ENCODE measurements around the gene PRAF2.

PRAF2 gene

DNA sequence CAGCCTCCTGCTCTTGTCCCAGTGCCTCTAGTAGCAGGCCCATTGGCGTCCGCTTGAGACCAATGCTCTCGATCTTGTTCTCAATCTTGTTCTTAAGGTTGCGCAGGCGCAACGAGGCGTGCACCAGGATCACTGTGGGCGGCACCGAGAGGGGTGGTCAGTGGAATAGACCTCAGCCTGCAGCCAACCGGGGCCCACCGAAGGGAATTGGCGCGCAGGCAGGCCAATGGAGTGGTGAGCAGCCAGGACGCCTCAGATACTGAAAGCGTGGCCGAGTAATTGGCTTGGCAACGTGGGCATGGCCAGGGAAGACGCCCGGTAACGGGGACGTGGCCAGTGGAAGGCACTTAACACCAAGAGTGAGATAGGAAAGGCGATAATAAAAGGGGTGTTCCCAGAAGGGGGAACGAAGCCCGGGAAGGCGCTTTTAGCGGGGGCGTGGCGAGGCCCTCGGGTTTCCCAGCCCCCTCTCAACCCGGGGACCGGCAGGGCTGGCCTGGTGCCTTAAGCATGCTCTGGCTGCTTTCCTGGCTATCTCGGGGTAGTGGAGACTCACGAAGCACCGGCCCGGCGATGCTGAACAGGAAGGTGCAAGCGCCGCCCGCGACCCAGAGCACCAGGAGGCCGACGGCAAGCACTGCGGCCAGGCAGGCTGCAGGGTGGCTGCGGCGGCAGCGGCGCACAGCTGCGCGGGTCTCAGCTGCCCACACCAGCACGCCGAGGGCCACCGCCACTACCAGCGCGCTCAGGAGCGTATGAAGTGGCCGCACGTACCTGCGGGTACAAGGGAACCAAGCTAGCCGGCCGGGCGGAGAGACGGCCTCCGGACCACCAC is 1.7 kb downstream of the PRAF2 start:
- DNase-seq: no peak

DNA sequence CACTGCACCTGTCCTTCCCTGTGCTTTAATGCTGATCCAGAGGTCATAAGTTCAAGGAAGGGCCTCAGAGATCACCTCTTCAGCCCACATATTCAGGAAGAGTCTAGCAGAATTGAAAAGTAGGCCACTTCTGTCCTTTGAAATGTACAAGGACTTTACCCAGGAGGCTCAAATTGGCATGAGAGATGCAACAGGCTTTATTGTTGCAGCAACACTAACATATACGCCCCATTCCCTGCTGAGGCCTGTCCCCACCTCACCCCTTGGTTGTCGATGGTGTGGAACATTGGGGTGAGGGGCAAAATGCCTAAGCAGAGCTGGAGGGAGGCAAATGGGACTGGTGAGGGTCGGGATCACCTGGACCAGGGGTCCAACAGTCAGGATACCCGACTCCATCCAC is 2.8 kb downstream of the PRAF2 start:
- no peak for DNase-seq

DNA sequence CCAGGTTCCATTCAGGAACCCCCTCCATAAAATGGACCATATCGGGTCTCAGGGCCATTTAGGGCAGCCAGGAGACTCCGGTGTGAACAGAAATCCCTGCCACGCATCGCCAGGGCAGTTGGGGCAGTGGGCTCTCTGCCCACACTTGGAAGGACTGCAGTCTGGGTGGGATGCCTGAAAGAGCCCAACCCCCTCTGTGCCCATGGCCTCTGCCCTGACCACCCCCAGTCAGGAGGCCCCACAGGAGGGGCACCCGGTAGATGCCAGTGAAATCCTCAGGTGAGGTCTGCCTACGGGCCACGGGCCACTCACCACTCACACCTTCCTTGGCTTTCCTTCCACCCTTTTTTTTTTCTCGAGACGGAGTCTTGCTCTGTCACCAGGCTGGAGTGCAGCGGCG is 4.8 kb downstream of the PRAF2 start:
- no peak for DNase-seq

DNA sequence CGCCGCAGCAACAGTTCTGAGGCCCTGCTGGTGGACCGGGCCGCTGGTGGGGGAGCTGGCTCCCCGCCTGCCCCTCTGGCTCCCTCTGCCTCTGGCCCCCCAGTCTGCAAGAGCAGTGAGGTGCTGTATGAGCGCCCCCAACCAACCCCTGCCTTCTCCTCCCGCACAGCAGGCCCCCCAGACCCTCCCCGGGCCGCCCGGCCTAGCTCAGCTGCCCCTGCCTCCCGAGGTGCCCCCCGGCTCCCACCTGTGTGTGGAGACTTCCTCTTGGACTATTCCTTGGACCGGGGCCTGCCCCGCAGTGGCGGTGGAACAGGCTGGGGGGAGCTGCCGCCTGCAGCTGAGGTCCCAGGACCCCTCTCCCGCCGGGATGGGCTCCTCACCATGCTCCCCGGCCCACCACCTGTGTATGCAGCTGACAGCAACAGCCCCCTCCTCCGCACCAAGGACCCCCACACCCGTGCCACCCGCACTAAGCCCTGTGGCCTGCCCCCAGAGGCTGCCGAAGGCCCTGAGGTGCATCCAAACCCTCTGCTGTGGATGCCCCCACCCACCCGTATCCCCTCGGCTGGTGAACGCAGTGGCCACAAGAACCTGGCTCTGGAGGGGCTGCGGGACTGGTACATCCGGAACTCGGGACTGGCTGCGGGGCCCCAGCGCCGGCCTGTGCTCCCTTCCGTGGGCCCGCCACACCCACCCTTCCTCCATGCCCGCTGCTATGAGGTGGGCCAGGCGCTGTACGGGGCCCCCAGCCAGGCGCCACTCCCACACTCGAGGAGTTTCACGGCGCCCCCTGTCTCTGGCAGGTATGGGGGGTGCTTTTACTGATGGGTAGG is 6.3 kb downstream of the PRAF2 start:
- DNase-seq: no peak

DNA sequence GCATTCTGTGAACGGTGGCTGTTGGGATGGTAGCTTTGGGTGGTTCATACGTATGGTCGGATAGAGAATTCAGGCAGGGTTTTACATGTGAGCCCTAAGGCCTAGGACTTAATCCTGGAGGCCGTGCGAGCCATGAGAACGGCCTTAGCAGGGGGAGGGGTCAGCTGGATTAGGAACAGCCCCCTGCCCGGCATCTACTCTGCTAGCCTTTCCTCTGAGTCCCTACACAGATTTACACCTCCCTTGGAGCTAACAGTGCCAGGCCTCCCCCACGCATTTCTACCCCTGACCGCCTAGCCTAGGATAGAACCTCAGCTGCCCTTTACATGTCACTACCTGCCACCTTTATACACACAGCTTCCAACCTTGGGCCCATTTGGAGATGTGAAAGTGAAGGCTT is 7.1 kb downstream of the PRAF2 start:
- DNase-seq: no peak

DNA sequence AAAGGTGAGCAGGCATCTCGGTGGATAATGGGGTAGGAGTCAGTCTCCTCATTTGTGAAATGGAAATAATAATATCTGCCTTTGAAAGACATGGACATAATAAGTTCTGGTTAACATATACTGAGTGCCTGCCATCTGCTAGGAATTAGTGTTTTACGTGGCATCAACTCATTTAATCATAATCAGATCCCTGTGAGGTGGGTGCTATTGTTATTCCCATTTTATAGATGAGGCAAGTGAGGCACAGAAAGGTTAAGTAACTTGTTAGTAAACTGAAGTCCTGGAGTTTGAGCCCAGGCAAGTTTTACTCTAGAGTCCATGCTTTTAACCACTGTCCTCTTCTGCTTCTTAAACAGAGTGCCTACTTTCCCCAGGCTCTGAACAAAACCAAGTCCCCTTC is 7.5 kb downstream of the PRAF2 start:
- no peak for DNase-seq

DNA sequence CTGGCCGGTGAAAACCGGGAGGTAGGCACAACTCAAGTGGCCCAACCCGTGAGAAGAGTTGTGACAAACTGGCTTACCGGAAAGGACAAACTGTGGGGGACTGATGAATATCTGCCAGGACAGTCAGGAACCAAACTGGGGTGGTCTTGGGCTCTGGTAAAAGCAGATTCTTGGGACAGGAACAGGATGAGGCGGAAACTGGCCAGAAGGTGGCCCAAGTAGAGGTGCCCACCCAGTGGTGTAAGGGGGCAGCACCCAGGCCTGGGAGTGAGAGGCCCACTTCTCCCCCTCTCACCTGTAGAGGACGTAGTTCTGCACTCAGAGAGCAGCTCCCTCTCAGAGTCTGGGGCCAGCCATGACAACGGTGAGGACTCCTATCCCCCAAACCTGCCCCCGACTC is 9.1 kb downstream of the PRAF2 start:
- DNase-seq: no peak

DNA sequence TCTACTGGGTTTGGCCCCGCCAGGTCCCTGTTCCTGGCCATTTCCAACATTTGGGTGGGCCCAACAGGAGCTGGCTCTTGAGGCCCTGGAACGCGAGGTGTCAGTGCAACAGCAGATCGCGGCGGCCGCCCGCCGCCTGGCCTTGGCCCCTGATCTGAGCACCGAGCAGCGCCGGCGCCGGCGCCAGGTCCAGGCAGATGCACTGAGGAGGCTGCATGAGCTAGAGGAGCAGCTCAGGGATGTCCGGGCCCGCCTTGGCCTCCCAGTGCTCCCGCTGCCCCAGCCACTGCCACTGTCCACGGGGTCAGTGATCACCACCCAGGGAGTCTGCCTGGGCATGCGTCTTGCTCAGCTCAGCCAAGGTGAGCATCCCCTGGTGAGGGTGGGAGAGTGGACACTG is 9.5 kb downstream of the PRAF2 start:
- DNase-seq: no peak

DNA sequence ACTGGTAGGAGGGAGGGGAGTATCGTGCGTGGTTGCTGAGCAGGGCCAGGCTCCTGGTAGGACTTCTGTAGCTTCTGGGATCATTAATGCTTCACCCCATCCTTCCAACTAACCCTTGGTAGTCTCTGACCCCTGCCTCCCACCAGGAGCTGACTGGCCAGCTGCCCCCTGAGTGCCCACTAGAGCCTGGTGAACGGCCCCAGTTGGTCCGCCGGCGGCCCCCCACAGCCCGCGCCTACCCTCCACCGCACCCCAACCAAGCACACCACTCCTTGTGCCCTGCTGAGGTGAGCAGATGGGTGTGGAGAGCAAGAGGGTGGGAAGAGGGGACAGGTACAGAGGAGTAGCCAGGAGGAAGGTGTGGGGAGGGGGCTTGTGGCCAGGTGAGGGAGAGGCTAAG is 10.1 kb downstream of the PRAF2 start:
- DNase-seq: no peak

DNA sequence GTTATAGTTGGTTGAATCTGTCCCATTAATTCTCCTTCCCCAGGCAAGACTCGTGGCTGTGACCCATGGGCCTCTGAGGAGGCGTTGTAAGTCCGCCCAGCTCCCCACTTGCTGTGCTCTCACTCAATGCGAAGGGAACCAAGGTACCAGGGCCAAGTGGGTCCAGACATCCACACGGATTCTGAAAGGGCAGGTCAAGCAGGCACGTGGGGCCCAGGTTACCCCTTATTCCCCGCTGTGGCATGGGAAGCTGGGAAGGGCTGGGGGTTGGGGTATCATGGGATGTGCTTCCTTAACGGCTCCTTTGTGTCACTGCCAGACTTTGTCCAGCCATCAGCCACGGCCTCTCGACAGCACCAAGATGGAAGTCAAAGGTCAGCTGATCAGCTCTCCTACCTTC is 11.9 kb downstream of the PRAF2 start:
- no peak for DNase-seq

DNA sequence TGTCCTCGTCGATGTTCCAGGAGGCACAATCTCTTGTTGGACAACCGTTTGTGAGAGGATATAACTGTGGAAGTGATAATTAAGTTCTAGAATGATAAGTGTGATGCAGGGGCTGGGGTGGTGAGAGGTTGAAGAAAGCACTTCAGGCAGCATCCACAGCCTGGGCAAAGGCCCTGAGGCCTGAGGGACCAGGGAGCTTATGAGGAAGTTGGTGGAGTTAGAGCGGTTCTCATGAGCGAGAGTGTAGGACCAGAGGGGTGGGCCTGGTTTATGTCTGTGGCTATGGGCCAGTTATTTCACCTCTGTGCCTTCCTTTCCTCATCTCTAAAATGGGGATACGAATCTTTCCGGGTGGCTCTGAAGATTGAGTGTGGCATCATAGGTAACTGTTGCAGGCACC is 12.3 kb downstream of the PRAF2 start:
- no peak for DNase-seq

DNA sequence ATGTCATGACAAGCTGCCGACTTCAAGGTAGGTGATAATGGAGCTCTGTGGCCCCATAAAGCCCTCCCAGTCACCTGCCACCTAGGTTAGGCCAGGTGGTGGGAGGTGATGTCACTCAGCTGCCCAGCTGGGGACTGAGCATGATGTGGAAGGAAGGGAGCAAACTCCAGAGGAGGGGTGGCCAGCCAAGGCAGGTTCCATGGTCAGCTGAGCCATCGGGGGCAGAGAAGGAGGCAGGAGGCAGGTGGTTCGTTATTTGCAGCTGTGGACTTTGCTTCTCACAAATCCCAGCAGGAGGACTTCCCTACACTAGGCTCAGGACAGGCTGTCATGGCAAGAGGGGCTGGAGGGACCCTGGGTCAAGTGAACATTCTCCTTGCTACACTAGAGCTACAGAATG is 12.9 kb downstream of the PRAF2 start:
- DNase-seq: no peak

DNA sequence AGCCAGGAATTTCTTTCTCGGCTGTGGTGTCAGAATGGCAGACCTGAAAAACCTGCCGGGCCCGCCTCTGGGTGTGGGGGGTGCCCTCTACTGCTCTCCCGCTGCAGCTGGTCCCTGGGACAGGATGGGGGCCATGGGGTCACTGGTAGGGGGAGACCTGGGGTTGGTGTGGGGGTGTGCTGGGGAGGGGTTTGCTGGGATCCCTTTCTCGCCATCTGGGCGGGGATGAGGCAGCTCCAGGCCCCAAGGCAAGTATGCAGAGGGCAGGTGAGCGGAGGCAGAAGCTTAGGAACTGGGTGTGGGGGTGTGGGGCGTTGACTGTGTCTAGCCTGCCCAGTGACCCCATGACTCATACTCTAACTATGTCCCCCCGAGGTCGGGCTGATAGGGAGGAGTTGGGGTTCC is 14.1 kb downstream of the PRAF2 start:
- DNase-seq: no peak

DNA sequence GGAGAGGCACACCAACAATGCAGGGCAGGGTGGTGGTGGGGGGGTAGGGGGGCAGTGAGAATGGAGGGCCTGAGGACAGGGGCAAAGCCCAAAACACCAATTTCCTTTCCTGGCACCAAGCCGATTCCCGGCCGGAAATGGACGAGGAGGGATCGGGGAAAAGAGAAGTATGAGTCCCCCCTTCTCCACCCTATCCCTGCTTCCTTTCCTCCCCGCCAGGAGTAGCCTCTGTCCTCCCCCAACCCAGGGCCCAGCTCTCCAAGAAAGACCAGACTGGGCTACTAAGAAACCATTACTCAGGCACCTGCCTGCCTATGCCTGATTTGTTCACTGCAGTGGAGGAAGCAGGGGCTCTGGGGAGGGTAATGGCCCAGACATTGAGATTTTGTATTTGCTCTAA is 14.6 kb downstream of the PRAF2 start:
- DNase-seq: no peak

DNA sequence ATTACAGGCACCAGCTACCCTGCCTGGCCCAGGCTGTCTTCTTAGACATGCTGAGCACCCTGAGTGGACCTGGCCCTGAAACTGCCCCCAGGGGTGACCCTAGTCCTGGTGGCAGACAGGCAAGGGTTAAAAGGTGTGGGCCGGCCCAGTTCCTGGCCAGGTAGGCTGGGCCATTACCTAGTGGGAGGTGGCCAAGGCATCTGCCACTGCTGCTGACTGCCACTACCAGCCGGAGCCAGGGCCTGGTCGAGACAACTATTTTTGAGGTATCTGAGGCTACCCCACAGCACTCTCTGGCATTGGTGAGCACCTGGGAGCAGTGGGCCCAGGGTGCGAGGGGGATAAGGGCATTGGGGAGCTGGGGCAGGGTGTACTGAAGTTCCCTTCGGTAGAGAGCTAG is 15.0 kb downstream of the PRAF2 start, which contains the start of gene CCDC120:
CCDC120 (plus strand) TSS at position 206 of the 400 bp plus-strand sequence. CDS start 3,043 bp downstream, outside the sequence.
- DNase-seq: no peak

DNA sequence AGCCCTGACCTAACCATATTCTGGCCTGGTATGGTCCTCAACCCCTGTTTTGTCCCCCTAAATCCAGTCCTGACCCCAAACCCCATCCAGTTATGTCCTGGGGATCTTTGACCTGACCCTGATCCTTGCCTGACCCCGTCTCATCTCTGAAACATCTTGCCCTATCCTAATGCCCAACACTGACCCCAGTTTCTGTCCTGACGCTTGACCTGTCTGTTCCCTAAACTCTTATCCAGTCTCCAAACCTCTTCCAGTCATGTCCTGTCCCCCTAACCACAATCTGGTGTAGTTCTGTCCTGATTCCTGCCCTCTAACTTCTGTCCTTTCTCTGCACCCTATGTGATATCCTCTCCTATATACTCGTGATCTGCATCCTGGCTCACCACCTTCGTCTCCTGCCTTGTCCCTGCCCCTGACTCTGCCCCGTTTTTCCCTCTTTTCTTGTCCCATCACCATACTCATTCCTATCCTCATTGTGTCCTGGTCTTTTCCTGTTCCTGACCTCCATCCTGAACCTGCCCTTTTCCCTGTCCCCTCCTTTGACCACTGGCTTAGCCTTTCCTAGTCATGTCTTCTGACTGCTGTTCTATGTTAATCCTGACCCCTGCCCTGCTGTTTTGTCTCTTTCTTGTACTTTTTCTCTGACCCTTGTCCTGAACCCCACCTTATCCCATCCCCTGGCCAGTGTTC is 19.6 kb downstream of the PRAF2 start:
- DNase-seq: no peak

DNA sequence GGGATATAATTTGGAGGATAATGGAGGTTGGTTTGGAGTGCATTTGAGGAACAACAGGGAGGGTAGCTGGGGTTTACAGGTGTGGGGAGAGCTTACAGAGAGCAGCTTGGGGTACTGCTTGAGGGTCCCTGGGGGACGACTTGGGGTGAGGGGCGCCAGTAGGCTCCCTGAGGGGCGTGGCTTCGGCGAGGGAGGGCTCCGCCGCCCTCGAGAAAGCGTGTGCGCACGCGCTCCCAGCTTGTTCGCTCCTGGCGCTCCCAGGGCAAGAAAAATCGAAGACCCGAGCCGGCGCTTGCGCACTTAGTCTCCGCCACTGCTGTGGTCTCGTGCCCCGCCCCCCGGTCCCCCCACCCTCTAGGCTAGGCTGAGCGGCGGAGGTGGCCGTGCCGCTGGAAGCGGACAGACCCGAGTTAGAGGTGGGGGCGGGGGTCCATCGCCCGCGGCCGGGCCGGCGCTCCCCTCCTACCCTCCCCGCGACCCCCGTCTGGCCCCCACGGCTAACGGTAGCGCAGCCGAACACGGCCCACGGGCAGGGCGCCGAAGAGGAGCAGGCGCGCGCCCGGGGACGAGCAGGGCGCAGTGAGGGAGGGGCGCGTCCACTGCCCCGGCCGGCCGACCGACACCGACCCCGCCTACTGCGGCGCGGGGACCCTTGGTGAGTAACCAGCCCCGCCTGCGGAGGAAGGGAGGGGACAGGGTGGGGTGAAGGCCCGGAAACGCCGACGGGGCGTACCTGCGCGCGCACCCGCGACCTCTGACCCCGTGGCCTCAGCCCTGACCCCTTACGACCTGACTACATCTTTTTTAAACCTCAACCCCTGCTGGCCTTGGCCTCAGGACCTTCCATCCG is 20.4 kb downstream of the PRAF2 start:
- peak; percentile 39 for DNase-seq

DNA sequence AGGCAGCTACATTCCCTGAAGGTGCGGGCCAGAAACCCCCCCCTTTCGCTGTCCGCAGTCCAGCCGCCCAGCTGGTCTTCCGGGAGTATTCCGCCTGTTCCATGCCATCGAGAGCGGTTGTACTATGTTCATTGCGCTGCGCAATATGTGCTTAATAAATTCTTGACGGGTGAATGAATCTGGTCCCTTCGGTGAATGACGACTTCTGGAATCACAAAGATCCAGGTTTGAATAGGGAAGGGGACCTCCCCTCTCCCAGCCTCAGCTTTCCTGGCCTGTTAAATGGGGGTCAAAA is 29.9 kb downstream of the PRAF2 start:
- no peak for DNase-seq

DNA sequence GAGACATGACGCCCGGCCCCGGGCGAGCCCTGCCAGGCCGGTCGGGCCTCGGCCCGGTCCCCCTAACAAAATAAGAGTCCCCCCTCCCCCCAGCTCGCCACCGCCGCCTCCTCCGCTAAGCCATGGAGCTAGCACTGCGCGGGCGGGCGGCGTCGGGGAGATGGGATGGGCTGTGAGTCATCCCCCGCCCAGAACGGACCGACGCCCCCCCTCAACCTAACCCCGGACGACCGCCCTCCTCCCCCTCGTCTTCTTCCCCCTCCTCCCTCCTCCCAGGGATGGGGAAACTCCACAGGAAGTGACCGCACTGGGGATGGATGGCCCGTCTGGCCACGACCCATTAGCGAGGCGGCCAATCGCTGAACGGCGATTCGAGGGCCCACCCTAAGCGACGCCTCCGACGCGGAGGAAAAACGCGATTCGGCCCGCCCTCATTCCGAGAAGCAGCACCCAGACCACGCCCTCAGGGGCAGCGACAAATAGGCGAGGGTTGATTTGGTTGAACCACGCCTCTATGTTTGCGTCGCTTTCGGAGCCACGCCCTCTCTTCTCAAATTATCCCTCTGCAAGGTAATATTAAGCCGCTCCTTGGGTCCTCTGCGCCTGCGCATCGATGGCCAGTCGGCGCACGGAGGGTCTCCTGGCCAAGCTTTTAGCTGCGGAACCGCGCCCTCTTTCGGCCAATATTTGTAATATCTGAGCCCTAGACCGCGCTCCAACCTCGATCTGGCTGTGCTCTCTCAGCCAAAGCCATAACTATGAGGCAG is 30.4 kb downstream of the PRAF2 start, which contains the start of gene TFE3:
TFE3 (minus strand) TSS at position 138 of the 767 bp plus-strand sequence; CDS start at position 7, 131 bp downstream.
- DNase-seq: peak; percentile 96

DNA sequence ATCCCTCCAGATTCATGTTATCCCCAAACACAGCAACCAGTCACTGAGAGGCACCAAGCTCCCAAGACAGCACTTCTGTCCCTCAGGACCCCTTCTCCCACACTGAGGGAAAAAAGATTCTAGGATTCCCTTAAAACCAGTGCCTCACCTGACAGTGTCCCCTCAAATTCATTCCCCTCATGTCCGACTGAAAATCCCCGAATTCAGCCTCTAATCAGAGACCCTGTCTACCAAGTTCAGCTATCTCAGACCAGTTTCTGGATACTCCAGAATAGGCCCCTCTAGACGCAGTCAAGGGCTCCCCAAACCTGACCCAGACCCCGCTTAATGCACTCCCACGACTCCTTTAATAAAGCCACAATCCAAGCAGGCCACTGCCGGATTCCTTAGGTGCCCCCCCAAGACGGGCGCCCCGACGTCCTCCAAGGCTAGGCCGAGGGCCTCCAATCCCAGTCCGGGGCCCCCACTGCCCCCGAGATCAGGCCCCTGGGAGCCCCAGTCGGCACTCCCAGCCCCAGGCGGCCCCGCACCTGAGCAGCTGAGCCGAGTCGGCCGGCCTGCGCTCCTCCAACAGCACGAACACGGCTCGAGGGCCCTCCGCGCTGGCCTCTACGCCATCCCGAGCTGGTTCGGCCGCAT is 31.1 kb downstream of the PRAF2 start:
- DNase-seq: no peak
